T47D (cell line): ENCODE results near the gene CPM.
A peak's percentile ranks its signal among the peaks of the same experiment; 100 is the strongest.

Experiments used
- DNase-seq, 2 experiments: peaks; one replicate each; pipeline versions ENCODE4 v3.0.0 to v3.0.0-alpha.2; 2011 to 2012; ENCODE audit warnings: low read depth in 1 of 2, low spot score in 1 of 2
- JUND ChIP-seq: IDR thresholded peaks from 2 replicates; pipeline ENCODE4 v1.6.1; 2012; ENCODE audit warnings: low read depth
- in situ Hi-C: cut with HindIII; loops from 2 replicates; pipeline ENCODE4 v1.10.0; 2016; ENCODE audit warnings: low sequenced_read_pairs, low pct_unique_long_range_greater_than_20kb

CPM gene

GRCh38 chr12:68963856-68964745 is 31.1 kb upstream of the CPM start:
- in situ Hi-C loops = no loop called here
- no peak for DNase-seq
- no peak for TF ChIP-seq JUND

GRCh38 chr12:68962877-68963855 is 30.2 kb upstream of the CPM start:
- DNase-seq = peak in 1 of 2 experiments; percentile 31
- in situ Hi-C loops = no loop called here
- TF ChIP-seq JUND = no peak

GRCh38 chr12:68959891-68960464 is 27.0 kb upstream of the CPM start:
- in situ Hi-C loops = no loop called here
- DNase-seq = no peak
- no peak for TF ChIP-seq JUND

- no peak for TF ChIP-seq JUND
- in situ Hi-C loops = no loop called here
- no peak for DNase-seq
Observed at GRCh38 chr12:68959143-68959858, 26.3 kb upstream of the CPM start.

DNA sequence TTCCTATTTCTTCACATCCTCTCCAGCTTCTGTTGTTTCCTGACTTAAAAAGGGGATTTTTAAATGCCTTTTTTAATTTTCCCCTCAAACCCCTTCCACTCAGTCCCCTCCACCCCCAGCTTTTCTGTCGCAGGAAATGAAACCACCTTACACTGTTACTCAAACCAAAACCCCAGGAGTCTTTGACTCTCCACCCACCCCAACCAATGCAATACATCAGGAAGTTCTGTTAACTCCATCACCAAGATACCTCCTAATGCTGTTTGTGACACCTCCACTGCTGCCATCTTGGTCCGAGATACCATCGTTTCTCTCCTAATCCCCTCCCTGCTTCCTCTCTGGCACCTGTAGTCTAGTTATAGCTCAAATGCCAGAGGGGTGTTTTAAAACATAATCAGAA is 25.4 kb upstream of the CPM start:
- no peak for DNase-seq
- in situ Hi-C loops = no loop called here
- no peak for TF ChIP-seq JUND

DNA sequence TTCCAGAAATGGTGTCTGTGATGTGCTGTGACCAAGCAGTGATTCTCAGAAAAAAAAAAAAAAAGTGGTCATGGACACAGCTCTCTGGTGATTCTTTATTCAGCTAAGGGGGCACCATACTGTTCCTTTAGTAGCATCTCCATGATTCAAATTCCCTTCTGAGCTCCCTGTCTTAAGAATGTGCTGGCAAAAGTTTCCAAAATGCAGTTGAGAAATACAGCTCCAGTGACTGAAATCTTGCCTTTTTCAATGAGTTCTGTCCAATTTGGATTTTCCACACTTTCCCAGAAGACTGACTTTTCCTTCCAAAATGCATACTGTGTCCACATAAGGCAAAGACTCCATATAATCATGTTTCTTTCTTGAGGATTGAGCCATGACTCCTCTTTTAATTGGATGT is 24.3 kb upstream of the CPM start:
- in situ Hi-C loops = no loop called here
- DNase-seq = no peak
- TF ChIP-seq JUND = no peak

DNA sequence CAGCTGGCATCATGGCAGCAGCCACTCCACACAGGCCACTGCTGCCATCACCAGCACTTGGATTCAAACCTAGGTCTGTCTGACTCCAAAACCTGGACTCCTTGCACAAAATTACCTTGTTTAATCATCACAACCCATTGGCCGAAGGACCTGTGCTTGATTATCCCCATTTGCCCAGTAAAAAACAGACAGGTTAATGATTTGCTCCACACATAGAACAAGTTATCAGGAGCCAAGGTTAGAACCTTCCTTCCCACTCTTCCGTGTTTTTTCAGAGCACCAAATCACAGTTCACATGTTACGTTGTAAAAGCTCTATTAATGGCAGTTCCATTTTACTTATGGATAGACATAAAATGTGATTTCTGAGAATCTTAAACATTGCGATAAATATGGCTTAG is 23.5 kb upstream of the CPM start:
- no peak for TF ChIP-seq JUND
- in situ Hi-C loops = no loop called here
- no peak for DNase-seq

GRCh38 chr12:68954811-68955210 is 21.8 kb upstream of the CPM start:
- no peak for DNase-seq
- in situ Hi-C loops = no loop called here
- no peak for TF ChIP-seq JUND

GRCh38 chr12:68953536-68953935 is 20.6 kb upstream of the CPM start:
- no peak for DNase-seq
- in situ Hi-C loops = no loop called here
- no peak for TF ChIP-seq JUND

GRCh38 chr12:68951652-68952051 is 18.7 kb upstream of the CPM start:
- TF ChIP-seq JUND = no peak
- in situ Hi-C loops = no loop called here
- no peak for DNase-seq

GRCh38 chr12:68950511-68950910 is 17.5 kb upstream of the CPM start:
- DNase-seq = no peak
- no peak for TF ChIP-seq JUND
- in situ Hi-C loops = no loop called here

- no peak for DNase-seq
- in situ Hi-C loops = no loop called here
- no peak for TF ChIP-seq JUND
Observed at GRCh38 chr12:68945255-68945654, 12.3 kb upstream of the CPM start.
